Stomach (tissue), 4 donors: ENCODE results near the gene UBTD2.

Experiments
- CTCF ChIP-seq, 7 experiments: fragments of 450-650 bp in 4 of 7; fragments of 200-600 bp in 3 of 7; sonication (generic) in 3 of 7; IDR thresholded peaks; one replicate each; pipeline ENCODE4 v1.5.1; 2016 to 2019; ENCODE audit warnings: antibody characterized with exemption in 7 of 7, control low read depth in 2 of 7, mild to moderate bottlenecking in 1 of 7
- EP300 ChIP-seq: sonication (generic); formaldehyde crosslinking; IDR thresholded peaks from one replicate; pipeline ENCODE4 v1.6.1; 2017; ENCODE audit warnings: antibody characterized with exemption
- POLR2AphosphoS5 ChIP-seq, 3 donors: sonication (generic); formaldehyde crosslinking; IDR thresholded peaks; one replicate each; pipeline ENCODE4 v1.6.1; 2016; ENCODE audit warnings: antibody characterized with exemption in 3 of 3

- no peak for TF ChIP-seq CTCF (IDR thresholded peaks at IDR 0.05)
- TF ChIP-seq EP300, result no peak
- TF ChIP-seq POLR2AphosphoS5 (IDR thresholded peaks at IDR 0.05), result no peak
These were observed 41.9 kb upstream of the UBTD2 start for GRCh38 chr5:172325452-172325851.
